ENCODE results near the gene OSBPL3. TPM values are rescaled to one million over a fixed set of nuclear protein-coding genes. Genes with fewer than 3 reads are reported as not detected.

Gene OSBPL3
- total RNA-seq, 2 donors from 2014 or later, result 9.0 to 14.8 TPM

- H3K4me1 ChIP-seq, result no peaks in the 10 kb centered on the region
- no peak overlapping the region for H3K4me3 ChIP-seq
- no peak overlapping the region for H3K9ac ChIP-seq (ENCODE audit: low read depth in 2 of 2, low read length in 2 of 2)
- TF ChIP-seq CTCF (IDR thresholded peaks at IDR 0.05), result no peak
- intact Hi-C loops (cut with DNase I), result no loop called here
- H3K27ac ChIP-seq, result no peak overlapping the region
- no peak for DNase-seq
- no peaks in the 10 kb centered on the region for H3K27me3 ChIP-seq
- H3K36me3 ChIP-seq, result no peaks in the 10 kb centered on the region
- no peaks in the 10 kb centered on the region for H3K9me3 ChIP-seq
Measured at GRCh38 chr7:24764972-24765744, 214.8 kb downstream of the OSBPL3 start.

- intact Hi-C loops (cut with DNase I), result no loop called here
- no peak for TF ChIP-seq CTCF (IDR thresholded peaks at IDR 0.05)
- Histone ChIP-seq H3K4me1 (no peaks in the 10 kb centered on the region), H3K9me3 (no peaks in the 10 kb centered on the region), H3K4me3 (no peak overlapping the region), H3K9ac (ENCODE audit: low read depth in 2 of 2, low read length in 2 of 2) (no peak overlapping the region), H3K27ac (no peak overlapping the region), H3K36me3 (no peaks in the 10 kb centered on the region), H3K27me3 (no peaks in the 10 kb centered on the region)
- DNase-seq, result no peak
Measured at GRCh38 chr7:24764011-24764410, 216.0 kb downstream of the OSBPL3 start.

DNA sequence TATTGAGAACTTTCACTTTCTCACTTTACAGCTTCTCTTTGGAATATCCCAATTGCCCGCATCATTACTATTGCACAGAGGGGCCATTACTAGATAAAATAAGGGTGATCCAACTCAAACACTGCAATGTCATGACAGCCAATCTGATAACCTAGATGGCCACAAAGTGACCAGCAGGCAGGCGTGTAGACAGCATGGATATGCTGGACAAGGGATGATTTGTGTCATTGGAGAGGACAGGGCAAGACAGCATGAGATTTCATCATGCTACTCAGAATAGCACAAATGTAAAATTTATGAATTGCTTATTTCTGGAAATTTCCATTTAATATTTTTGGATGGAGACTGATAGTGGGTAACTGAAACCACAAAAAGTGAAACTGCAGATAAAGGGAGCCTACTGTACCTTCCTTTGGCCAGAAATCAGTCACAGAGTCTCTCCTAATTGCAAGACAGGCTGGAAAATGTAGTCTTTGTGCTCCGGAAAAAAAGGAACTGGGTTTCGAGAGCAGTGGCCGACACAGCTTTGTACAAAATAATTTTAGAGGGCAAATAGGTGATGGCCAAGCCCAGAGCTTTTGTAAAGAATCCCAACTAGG lies 216.6 kb downstream of the OSBPL3 start:
- H3K36me3 ChIP-seq, result no peaks in the 10 kb centered on the region
- intact Hi-C loops (cut with DNase I), result no loop called here
- DNase-seq, result no peak
- H3K9me3 ChIP-seq, result no peaks in the 10 kb centered on the region
- H3K27ac ChIP-seq, result no peak overlapping the region
- H3K9ac ChIP-seq (ENCODE audit: low read depth in 2 of 2, low read length in 2 of 2), result no peak overlapping the region
- no peak for TF ChIP-seq CTCF (IDR thresholded peaks at IDR 0.05)
- H3K4me3 ChIP-seq, result no peak overlapping the region
- no peaks in the 10 kb centered on the region for H3K4me1 ChIP-seq
- H3K27me3 ChIP-seq, result peaks cover 1% of the 10 kb centered on the region

- H3K27ac ChIP-seq, result no peak overlapping the region
- no peak for DNase-seq
- H3K36me3 ChIP-seq, result no peaks in the 10 kb centered on the region
- peaks cover 7% of the 10 kb centered on the region for H3K27me3 ChIP-seq
- no peak overlapping the region for H3K4me3 ChIP-seq
- TF ChIP-seq CTCF (IDR thresholded peaks at IDR 0.05), result no peak
- no peaks in the 10 kb centered on the region for H3K9me3 ChIP-seq
- H3K9ac ChIP-seq (ENCODE audit: low read depth in 2 of 2, low read length in 2 of 2), result no peak overlapping the region
- intact Hi-C loops (cut with DNase I), result no loop called here
- H3K4me1 ChIP-seq, result no peaks in the 10 kb centered on the region
Measured at GRCh38 chr7:24762771-24763170, 217.2 kb downstream of the OSBPL3 start.

DNA sequence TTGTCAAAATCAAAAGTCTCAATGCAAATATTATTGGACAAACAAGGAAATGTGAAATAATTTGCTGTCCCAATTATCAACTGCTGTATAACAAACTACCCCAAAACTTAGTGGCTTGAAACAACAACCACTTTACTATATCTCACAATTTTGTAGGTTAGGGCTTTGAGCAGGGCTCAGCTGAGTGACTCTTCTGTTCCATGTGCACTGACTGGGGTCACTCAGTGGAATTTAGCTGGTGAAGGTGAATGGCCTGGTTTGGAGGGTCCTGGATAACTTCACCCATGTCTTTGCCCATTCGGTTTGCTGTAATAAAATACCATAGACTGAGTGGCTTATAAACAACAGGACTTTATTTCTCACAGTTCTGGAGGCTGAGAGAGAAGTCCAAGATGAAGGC lies 219.0 kb downstream of the OSBPL3 start:
- Histone ChIP-seq H3K27me3 (peaks cover 24% of the 10 kb centered on the region), H3K9ac (ENCODE audit: low read depth in 2 of 2, low read length in 2 of 2) (no peak overlapping the region), H3K4me3 (no peak overlapping the region), H3K9me3 (no peaks in the 10 kb centered on the region), H3K27ac (no peak overlapping the region), H3K36me3 (no peaks in the 10 kb centered on the region), H3K4me1 (no peaks in the 10 kb centered on the region)
- intact Hi-C loops (cut with DNase I), result no loop called here
- DNase-seq, result no peak
- no peak for TF ChIP-seq CTCF (IDR thresholded peaks at IDR 0.05)

All from colonic mucosa (tissue), 4 donors.